ENCODE measurements around the gene CD151.

Gene CD151

GRCh38 chr11:797296-798092 lies 35.3 kb upstream of the CD151 start:
- DNase-seq (ENCODE audit: low spot score) = peak; percentile 70

- DNase-seq (ENCODE audit: low spot score) = peak; percentile 70
These were observed 34.5 kb upstream of the CD151 start, which contains the start of gene SLC25A22 for GRCh38 chr11:798093-798713. Gene SLC25A22 (minus strand): TSS chr11:798281. CDS start chr11:795006, 3,275 bp downstream.

GRCh38 chr11:799641-800316 lies 33.0 kb upstream of the CD151 start:
- DNase-seq (ENCODE audit: low spot score) = no peak

DNA sequence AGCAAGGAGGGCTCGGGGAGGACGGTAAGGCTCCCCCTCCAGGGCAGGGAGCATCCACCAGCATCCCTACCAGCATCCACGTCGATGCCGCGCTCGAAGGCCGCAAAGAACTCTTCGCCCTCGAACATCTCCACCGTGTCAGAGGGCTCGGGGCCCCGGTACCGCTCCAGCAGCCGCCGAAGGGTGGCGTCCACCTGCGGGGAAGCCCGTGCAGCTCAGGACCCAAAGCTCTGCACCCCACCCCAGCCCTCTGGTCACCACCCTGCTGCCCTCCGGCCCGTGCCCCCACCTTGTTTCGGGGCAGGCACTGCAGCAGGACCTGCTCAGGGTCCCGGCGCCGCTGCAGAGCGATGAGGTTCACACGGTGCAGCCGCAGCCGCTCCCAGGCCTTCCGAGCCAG lies 32.3 kb upstream of the CD151 start:
- no peak for DNase-seq (ENCODE audit: low spot score)

- DNase-seq (ENCODE audit: low spot score) = no peak
These were observed 31.5 kb upstream of the CD151 start for GRCh38 chr11:801097-801780.

DNA sequence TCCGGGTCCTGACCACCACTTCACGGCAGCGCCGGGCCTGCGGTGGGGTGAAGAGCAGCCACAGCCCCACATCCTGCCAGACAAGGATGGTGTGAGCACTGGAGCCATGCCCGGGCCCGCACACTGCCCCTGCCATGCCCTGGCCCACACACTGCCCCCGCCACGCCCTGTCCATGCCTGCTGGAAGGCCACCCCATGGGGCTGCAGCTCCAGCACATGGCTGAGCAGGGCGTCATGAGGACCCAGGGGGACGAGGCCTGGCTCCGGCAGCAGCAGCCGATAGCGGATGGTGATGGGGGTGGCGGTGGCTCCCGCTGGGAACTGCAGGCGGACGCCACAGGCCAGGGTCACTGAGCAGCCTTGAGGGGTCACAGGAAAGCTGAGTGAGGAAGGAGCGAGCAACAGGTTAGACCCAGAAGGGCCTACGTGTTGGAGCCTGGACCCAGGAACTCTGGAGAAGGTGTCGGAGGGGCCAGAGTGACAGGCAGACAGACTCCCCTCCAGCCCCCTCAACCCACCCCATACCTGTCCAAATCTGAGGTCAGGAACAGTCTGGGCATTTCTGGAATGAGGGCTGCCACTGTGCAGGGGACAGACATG lies 30.6 kb upstream of the CD151 start:
- no peak for DNase-seq (ENCODE audit: low spot score)

DNA sequence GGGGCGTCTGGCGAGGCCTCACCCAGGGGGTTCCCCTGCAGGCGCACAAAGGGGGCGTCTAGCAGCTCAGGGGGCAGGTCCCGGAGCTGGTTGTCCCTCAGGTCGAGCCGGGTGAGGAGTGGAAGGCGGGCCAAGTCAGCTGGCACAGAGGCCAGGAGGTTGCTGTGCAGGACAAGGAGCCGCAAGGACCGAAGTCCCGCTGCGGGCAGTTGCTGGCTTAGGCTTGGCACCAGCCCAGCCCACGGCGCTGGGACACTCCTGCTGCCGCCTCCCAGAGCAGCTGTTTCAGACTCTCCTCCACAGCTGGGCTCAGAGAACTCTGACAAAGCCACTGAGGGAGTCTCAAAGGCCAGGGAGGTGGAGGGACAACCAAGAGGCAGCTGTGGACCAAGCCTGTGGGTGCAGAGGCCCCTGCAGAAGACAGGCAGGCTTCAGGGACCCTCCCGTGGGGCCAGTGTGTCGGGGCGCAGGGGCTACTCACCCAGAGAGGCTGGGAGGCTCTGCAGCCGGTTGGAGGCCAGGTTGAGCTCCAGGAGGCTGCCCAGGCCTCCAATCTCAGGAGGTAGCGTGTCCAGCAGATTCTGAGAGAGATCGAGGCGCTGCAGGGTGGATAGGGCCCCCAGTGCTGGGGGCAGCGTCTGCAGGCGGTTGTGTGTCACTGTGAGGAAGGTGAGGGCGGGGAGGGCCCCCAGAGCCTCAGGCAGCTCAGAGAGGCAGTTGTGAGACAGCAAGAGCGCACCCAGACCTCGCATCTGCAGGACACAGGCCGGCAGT lies 29.9 kb upstream of the CD151 start:
- no peak for DNase-seq (ENCODE audit: low spot score)

DNA sequence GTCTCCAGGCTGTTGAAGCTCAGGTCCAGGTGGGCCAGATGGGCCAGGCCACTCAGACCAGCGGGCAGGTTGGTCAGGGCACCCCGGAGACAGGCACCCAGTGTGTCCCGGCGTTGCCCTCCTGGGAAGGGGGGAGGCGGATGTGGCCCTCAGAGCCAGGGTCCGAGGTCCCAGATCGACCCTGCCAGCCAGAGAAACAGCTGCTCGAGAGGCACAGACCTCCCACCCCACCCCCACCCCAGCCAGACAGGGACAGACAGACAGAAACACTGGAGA lies 29.3 kb upstream of the CD151 start:
- DNase-seq (ENCODE audit: low spot score) = no peak

DNA sequence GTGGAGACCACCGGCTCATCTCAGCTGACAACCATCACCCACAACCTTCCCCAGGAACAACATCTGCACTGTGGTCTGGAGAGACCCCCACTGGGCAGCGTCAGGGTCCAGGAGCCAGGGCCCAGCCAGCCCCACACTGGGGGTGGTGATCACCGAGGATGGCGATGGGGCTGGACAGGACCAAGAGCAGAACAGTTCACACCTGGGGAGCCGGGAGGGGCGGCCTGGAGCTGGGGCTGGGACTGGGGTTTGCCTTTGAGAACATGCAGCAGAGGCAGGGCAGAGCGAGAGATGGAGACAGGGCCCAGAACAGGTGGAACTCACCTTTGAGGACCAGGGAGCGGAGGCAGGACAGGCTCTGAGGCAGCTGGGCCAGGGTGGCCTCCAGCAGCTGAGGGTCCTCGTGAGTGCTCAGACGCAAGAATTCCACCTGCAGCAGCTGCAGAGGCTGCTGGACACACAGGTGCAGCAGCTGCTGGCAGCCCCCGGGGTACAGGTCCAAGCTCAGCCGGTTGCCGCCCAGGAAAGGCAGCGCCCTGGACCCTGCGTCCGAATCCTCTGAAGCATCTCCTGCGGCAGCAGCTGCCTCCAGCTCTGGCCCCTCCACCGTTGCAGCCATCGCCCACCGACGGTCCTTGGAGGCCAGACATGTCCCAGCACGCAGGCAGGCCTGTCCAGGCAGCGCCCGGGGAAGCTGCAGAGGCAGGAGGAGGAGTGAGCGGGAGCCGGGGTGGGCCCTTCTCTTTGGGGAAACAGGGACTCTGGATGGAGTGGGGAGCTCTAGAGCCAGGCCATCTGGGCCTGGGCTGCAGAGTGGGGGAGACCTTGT lies 28.8 kb upstream of the CD151 start:
- no peak for DNase-seq (ENCODE audit: low spot score)

DNA sequence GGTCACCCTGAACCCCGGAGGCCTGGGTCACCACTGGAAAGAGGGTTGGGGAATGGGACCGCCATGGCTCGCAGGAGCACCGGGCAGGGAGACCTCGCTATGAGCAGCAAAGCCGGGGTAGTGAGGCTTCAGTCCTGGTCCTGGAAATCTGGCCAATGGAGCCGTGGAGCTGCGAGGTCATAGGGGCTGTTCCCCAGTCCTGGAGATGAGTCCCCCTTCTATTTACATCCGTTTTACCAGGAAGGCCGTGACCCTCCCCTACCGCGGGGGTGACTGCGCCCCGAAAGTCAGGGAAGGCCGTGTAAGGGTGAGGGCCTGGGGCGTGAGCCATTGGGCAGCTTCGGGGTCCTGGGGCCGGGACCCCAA lies 28.2 kb upstream of the CD151 start:
- no peak for DNase-seq (ENCODE audit: low spot score)

- peak; percentile 78 for DNase-seq (ENCODE audit: low spot score)
These were observed 24.1 kb upstream of the CD151 start for GRCh38 chr11:808427-809286.

DNA sequence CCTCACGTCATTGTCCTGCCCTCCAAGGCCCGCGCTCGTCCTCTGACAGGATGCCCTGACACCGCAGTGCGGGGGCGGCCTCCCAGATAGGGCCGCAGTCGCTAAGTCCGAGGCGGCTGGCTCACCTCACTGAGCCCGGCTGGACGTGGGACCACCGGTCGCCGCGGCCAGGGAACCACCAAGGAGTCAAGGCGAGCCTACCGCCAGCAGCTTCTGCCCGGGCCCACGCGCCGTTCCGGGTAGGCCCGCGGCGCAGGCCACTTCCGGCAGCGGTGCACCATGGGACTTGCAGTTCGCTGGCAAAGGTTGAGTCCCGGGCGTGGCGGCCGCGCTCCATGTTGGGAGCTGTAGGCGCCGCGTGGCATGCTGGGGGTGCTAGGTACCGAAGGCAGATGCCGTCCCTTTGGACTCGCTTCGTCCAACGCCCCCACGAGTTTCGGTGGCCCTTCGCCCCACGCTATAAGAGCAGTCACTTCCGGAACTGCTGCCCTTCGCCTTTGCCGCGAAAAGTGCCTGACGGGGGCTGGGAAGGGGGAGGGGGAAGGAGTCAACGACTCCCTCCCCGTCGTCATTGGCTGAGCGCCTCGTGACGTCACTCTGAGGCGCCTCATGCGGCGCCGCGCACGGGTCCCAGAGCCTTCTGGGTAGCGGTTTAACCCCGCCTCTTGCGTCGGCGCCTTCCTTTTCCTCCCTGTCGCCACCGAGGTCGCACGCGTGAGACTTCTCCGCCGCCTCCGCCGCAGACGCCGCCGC lies 23.3 kb upstream of the CD151 start, which contains the start of gene RPLP2:
TSS of gene RPLP2 (plus strand) at position 681 of the 753 bp plus-strand sequence. CDS start 268 bp downstream, outside the sequence.
- peak; percentile 96 for DNase-seq (ENCODE audit: low spot score)

DNA sequence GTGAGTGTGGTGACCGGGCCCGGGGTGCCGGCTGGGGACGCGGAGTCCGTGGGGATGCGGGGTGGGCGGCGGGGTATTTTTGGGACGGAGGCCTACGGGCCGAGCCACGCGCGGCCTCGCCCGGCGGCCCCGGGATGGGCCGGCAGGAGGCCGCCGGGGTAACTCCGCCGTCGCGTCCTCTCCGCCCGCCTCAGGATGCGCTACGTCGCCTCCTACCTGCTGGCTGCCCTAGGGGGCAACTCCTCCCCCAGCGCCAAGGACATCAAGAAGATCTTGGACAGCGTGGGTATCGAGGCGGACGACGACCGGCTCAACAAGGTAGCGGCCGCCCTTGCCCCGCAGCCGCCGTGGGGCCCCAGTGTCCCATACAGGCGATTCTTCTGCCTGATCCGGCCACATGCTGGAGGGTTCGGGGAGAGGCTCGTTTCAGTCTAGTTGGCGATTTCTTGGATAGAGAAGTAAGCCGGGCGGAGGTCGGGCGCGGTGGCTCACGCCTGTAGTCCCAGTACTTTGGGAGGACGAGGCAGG lies 22.6 kb upstream of the CD151 start:
- no peak for DNase-seq (ENCODE audit: low spot score)

GRCh38 chr11:811446-812245 lies 21.1 kb upstream of the CD151 start:
- DNase-seq (ENCODE audit: low spot score) = no peak

DNA sequence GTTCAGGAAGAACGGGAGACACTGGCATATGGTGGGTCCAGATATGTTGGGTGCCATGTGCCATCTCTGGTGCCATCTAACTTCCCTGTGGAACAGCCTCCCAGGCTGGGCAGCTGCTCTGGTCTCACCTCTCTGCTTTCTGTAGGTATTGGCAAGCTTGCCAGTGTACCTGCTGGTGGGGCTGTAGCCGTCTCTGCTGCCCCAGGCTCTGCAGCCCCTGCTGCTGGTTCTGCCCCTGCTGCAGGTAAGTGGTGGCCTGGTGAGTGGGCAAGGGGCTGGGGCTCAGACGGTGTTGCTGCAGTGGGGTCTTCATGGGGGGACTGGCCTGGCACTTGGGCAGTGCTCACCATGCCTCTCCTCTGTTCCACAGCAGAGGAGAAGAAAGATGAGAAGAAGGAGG lies 20.4 kb upstream of the CD151 start:
- DNase-seq (ENCODE audit: low spot score) = no peak

DNA sequence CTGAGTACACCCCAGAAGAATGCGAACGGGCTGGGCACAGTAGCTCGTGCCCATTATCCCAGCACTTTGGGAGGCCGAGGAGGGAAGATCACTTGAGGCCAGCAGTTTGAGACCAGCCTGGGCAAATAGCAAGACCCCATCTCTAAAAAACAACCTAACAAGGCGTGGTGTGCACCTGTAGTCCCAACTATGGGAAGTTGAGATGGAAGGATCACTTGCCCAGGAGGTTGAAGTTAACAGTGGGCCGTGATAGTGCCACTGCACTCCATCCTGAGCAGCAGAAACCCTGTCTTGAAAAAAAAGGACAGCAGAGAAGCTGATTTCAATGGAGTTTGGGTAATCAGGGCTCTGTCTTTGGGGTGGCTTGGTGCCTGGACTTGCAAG lies 19.7 kb upstream of the CD151 start:
- no peak for DNase-seq (ENCODE audit: low spot score)

- no peak for DNase-seq (ENCODE audit: low spot score)
These were observed 19.2 kb upstream of the CD151 start for GRCh38 chr11:813456-814096.

Data from cerebellar cortex (tissue), 1 donor.